HG02970 (cell line): ENCODE results near the gene ATP11C.
A peak's percentile ranks its signal among the peaks of the same experiment; 100 is the strongest.
"Not testable (repeated sequence)": the region's sequence is repeated elsewhere in the genome, so short reads cannot be mapped to it uniquely, and the experiment has no call there.

Source experiments
- ATAC-seq: cut with Tn5 transposase; IDR thresholded peaks from one replicate; pipeline ENCODE4 v1.9.1; 2021; ENCODE audit warnings: mild to moderate bottlenecking, moderate library complexity, moderate number of reproducible peaks; ENCODE audit not compliant: unreplicated experiment, low FRiP score

The ATP11C gene

DNA sequence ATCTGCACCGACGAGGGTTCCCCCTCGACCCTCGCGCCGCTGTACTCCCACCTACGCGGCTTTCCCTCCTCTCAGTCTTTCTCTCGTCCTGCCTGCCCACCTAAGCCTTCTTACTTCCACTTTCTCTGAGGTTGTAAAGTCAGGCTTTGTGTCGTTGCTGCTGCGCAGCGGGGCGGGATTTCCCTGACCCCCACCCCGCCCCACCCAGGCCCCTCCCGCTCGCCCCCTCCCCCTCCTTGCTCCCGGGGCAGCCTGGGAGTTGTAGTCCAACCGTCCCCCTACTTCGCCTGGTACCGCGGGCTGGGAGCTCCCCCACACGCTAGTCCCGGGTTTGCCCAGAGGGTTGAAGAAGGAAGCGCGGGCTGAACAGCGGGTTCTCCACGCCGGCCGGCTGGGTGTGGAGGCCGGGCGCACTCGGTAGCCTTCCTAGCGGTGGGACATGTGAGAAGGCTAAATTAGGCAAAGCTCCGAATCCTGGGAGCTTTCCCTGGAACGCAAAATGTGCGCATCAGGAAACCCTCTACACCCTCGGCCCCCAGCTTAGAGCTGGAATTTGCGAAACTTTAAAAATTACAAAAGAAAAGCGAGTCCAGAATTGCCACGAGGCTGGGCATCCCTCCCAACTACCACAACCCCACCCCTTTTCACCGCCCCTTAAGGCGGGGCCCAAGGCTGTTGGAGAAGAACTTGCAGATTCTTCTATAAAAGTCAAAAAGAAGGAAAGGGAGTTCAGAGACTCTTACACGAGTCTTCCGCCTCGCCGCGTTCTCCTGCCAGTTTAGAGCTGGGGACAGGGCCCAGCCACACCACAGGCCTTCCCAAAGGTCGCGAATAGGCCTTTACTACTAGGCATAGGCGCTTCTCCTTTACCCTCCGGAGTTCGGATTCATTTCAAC lies at the start of gene ATP11C:
Gene ATP11C, minus strand, starts transcription at position 153 of the 896 bp plus-strand sequence. CDS start 1,011 bp downstream, outside the sequence.
- peak; percentile 63 for ATAC-seq

GRCh38 chrX:139974471-139974870 lies 41.6 kb upstream of the ATP11C start:
- ATAC-seq = no peak

DNA sequence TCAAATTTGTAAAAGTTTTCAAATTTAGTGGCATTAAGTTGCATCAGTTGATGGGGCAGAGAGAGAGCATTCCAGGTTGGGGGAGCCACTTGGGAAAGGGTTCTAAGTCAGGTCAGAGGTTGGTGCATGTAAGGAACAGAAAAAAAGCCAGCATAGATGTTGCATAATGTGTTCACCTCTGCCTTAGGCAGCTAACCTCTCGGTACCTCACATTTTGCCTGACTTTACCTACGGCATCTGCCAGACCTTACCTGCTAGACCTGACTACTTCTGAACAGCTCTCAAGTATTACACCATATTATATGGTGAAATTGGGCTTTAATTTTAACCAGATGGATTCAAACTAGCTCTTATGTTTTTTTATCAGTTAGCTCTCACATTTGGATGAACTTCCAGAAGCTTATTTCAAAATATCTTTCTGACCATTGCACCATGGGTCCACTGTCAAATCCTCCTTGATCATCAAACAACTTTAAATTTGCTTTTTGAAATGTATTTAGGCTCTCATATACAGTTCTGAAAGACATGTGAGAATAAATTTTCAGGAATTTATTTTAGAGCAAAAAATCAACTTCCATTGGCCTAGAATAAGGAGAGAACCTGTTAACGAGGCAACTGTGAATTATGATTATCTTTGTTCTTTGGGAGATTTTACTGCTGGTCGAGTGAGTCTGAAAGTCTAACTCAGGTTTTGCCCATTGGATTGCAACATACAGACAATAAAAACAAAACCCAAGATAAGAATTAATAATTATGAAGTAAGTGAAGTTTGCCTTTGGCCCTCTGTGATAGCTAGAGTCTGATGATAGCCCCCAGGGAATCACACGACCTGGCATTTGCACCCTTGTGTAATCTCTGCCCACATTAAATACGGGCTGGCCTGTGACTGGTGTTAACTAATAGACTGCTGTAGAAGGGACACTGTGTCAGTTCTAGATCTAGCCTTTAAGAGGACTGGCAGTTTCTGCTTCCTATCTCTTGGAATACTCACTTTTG lies 40.1 kb upstream of the ATP11C start:
- ATAC-seq = no peak

GRCh38 chrX:139972113-139972512 lies 39.3 kb upstream of the ATP11C start:
- ATAC-seq = no peak

DNA sequence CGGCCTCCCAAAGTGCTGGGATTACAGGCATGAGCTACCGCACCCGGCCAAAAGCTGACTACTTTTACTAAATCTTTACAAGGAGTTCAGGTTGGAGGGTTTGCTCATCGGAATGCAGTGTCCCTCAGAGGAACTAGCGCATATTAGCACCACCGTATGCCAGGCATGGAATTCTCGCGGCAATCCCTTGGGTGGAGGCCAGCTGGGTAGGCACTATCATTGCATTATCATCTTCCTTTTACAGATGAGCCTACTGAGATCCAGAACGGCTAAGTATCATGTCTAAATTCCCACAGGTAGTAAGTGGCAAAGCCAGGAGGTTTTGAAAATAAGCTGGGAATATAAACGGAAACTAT lies 38.5 kb upstream of the ATP11C start:
- ATAC-seq = no peak

DNA sequence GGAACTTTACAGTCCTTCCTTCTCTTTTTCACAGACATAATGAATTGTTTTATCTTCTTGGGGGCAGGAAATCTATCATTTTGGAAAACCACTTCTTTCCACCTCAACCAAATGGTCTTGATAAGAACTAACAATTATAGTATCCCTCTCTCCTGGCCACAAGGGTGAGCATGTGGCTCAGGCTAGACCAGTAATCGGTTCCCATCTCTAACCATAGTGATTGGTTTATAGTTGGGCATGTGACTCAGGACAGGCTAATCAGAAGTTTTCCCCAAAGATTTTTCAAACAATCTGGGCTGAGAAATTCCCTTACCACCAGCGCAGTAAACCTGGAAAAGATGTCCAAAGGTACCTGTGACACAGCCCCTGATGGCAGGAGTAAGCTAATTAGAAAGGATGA lies 36.4 kb upstream of the ATP11C start:
- ATAC-seq = no peak

DNA sequence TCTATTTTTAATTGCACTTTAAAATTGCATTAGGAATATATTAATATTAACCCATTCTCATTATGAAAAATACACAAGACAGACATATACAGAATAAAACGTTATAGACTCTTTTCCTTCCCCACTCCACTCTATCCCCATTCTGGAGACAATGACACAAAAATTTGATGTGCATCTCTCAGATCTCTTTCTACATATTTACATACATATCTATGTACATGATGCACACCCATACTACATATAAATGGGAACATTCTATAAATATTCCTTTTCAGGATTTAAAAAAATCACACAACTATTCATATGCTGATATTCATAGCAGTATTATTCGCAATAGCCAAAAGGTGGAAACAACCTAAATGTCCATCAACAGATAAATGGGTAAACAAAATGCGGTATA lies 34.9 kb upstream of the ATP11C start:
- ATAC-seq = no peak

GRCh38 chrX:139967300-139967699 lies 34.4 kb upstream of the ATP11C start:
- ATAC-seq = no peak

DNA sequence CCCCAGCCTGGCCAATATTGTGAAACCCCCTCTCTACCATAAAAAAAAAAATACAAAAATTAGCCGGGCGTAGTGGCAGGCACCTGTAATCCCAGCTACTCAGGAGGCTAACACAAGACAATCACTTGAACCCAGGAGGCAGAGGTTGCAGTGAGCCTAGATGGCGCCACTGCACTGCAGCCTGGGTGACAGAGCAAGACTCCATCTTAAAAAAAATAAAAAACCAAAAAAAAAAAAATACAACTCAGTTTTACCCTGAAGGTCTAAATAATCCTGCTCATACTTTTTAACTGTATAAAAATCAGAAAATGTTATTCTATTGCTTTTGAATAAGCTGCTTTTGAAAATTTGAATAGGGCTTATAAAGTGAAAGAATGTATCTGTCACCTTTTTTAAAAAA lies 33.3 kb upstream of the ATP11C start:
- ATAC-seq = not testable (repeated sequence)

DNA sequence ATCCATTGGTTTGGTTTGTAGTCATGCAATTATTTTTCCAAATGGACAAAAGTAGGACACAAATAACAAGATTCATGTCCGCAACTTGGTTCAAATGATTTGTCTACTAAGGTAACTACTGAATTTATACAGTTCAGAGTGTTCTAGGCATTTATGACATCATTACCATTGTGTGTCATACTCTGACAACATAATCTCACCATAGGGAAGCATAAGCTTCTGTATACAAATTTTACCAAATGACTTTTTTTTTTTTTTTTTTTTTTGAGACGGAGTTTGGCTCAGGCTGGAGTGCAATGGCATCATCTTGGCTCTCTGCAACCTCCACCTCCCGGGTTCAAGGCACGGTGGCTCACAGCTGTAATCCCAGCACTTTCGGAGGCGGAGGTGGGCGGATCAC lies 32.6 kb upstream of the ATP11C start, which contains the start of gene CXorf66:
Gene CXorf66, minus strand, starts transcription at position 101 of the 400 bp plus-strand sequence. Its CDS starts 25 bp downstream, at position 76.
- no peak for ATAC-seq

- ATAC-seq = not testable (repeated sequence)
Measured at GRCh38 chrX:139961091-139961490, 28.2 kb upstream of the ATP11C start.

- no peak for ATAC-seq
Measured at GRCh38 chrX:139949703-139950102, 16.9 kb upstream of the ATP11C start.

GRCh38 chrX:139945075-139945474 lies 12.2 kb upstream of the ATP11C start:
- no peak for ATAC-seq

- ATAC-seq = no peak
Measured at GRCh38 chrX:139936259-139936658, 3.4 kb upstream of the ATP11C start.

GRCh38 chrX:139933904-139934303 lies 1.1 kb upstream of the ATP11C start:
- no peak for ATAC-seq

DNA sequence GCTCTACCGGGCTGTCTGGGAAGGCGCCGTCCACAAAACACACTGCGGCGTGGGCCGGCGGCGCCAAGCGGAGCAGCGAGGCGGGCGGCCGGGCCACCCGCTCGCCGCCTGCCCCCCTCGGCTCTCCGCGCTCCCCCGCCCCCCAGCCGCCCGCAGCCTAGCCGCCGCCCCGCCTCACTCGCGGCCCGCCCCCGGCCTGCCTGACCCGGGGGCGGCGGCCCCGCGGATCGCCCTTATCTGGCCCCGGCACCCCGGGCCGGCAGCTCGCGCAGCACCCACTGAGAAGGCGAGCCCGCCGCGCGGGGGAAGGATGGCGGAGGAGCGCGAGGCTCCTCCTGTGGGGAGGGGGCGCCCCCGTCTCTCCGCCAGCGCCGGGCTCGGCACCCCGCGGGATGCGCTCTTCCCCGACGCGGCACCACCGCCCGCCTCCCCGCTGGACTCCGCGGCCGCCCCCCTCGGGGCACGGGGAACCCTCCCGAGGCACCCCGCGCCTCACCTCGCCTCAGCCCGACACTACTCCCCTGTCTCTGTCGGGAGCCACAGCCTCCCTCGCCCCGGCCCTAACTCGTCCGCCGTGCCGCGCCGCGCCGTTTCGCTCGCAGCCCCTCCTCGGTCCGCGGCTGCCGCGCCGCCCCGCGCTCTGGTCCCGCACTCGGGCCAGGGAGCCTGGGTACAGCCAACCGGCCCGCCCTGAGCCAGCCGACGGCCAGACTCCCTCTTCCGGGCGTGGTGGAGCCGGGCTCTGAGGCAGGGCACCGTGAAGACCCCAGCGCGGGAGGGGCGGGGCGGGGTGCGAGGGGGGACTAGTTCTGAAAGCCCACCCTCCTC lies 566 bp downstream of the ATP11C start:
- ATAC-seq = peak; percentile 42

DNA sequence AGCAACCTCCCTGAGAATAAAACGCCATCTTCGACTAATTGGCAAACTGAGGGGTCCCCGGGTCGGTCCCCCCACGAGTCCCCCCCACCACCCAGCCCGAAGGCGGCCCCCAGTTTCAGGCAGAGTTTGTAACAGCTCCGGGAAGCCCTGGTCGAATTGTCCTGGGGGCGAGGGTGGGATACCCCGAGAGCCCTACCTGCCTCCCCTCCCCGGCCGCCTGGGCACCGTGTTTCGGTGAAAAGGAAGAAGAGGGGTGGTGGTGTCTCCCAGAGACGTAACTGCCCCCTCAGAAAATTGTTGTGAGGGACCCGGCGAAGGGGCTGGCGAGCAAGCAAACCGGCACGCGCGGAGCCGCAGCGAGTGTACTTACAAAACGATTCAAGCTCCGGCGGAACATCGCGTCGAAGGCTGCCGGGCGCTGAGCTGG lies 1.2 kb downstream of the ATP11C start:
- no peak for ATAC-seq

DNA sequence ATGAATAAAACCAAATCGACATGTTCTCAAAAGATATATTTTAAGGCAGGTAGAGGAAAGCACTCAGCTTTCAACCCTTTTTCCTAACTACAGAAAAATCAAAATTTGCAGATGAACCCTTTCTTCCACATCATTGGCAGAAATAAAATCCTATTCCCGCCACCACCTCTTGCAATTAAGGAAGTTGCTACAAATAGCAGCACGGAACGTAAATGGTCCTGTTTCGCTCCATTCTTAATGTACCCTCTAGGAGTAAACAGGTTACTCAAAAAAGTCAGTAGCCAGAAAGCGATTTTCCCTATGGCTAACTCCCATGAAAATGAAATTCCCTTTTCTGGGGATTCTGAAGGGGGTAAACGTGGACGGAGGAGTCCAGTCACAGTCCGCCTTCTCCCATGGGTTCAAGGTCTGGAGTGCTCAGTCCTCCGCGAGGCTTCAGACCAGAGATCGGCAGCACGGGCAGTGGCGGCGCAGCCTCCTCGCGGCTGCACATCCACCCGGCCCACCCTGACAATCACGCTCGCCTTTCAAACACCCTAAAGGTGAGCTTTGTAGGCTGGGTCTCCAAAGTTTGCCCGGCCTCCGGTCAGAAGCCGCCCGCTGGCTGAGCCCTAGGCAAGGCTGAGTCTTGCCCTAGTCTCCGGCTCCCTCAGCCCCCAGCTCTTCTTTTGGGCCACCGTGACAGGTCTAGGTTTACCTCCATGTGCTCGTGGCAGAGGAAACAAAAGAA lies 1.8 kb downstream of the ATP11C start:
- ATAC-seq = no peak

DNA sequence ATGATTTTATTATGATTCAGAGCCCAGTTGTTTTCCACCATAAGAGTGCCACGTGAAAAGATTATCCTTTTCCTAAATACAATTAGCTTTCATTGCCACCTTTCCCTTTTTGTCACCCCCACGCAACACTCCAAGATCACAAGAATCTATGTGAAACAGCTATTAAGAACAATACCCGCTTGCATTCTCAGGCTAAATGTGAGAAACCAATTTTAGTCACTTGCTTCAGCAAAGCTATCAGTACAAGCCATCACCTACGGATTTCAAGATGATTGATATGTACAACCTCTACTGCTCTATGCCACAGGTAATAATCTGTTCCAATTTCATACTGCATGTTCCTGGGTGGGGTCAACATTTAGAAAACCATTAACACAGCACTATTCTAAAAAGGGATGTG lies 2.5 kb downstream of the ATP11C start:
- no peak for ATAC-seq
